ENCODE data around the gene ASTN1.

The ASTN1 gene

DNA sequence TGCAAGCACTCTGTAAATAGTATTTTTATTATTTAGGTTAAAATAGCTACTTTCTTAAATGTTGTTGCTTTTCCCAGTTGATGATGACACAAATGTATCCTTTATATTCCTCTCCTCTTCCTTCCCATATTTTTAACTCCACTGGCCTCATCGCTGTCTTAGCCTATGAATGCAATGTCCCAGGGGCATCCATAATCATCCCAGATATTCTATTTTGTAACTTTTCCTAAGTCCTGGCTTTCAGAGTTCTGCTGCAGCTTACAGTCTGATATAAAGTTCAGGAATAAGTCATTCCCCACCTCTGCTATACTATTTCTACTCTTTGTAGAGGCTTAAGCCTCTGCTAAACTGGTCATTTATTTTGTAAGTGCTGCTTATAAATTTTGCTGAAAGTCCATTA is 58.3 kb downstream of the ASTN1 start:
- no peaks in the 10 kb centered on the region for H3K27me3 ChIP-seq (replicated peaks)
- no peak for DNase-seq
- no peak overlapping the region for H3K4me3 ChIP-seq (ENCODE audit: low read depth, low read length)
- in situ Hi-C loops (cut with HindIII; ENCODE audit: low pct_ligation_motif_present, low sequenced_read_pairs) = no loop called here
- no peak overlapping the region for H3K27ac ChIP-seq
- H3K36me3 ChIP-seq (replicated peaks) = no peaks in the 10 kb centered on the region
- TF ChIP-seq, protein P1, sequence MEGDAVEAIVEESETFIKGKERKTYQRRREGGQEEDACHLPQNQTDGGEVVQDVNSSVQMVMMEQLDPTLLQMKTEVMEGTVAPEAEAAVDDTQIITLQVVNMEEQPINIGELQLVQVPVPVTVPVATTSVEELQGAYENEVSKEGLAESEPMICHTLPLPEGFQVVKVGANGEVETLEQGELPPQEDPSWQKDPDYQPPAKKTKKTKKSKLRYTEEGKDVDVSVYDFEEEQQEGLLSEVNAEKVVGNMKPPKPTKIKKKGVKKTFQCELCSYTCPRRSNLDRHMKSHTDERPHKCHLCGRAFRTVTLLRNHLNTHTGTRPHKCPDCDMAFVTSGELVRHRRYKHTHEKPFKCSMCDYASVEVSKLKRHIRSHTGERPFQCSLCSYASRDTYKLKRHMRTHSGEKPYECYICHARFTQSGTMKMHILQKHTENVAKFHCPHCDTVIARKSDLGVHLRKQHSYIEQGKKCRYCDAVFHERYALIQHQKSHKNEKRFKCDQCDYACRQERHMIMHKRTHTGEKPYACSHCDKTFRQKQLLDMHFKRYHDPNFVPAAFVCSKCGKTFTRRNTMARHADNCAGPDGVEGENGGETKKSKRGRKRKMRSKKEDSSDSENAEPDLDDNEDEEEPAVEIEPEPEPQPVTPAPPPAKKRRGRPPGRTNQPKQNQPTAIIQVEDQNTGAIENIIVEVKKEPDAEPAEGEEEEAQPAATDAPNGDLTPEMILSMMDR (IDR thresholded peaks at IDR 0.05; ENCODE audit: low read depth, low read length, missing control alignments) = no peak

DNA sequence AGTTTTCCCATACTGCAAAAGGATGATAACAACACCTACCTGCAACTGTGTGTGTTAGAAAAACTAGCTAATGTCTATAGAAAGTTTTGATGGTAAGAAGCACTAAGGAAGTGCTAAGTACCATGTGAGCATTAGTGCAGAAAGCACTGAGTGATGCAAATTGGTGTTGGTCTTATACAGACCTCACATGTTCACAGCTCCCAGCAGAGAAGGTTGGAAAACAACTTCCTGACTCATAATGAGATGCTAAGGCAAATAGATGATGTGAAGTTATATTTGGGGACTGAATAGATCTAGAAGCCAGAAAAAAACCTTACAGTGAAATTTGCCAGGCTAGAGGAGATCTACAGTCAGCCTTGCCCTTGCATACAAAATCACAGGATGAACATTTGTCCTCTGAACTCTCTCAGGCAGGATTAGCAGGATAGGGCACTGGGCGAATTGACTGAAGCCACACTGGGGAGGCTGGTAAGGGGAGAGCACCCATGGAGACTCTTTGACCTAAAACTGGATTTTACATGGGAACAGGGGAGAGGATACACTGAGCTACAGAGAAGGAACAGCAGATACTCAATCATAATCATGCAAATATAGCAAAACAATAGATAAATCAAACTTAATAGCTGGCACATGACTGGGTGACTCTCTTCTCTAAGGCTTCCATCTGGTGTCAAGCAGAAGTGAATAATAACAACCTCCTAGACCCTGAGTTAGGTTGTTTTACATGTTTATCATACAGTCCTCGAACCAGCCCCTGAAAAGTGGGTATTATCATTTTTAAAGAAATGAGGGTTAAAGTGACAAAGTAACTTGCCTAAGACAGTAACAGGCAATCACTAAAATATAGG is 61.3 kb downstream of the ASTN1 start:
- Histone ChIP-seq H3K27ac (no peak overlapping the region), H3K4me3 (ENCODE audit: low read depth, low read length) (no peak overlapping the region), H3K27me3 (replicated peaks) (no peaks in the 10 kb centered on the region), H3K36me3 (replicated peaks) (no peaks in the 10 kb centered on the region)
- no peak for DNase-seq
- TF ChIP-seq, protein P1 (IDR thresholded peaks at IDR 0.05; ENCODE audit: low read depth, low read length, missing control alignments) = no peak
- in situ Hi-C loops (cut with HindIII; ENCODE audit: low pct_ligation_motif_present, low sequenced_read_pairs) = no loop called here

DNA sequence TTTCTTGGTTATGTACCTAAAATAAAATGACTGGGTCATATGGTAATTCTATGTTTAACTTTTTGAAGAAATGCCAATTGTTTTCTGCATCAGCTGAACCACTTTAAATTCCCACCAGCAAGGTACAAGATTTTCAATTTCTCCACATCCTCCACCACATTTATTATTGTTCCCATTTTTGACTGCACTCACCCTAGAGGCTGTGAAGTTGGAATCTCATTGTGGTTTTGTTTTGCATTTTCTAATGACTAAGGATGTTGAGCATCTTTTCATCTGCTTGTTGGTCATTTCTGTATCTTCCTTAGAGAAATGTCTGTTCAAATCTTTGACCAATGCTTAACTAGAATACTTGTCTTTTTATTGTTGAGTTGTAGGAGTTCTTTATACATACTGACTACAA is 72.5 kb downstream of the ASTN1 start:
- Histone ChIP-seq H3K27ac (no peak overlapping the region), H3K36me3 (replicated peaks) (no peaks in the 10 kb centered on the region), H3K27me3 (replicated peaks) (no peaks in the 10 kb centered on the region), H3K4me3 (ENCODE audit: low read depth, low read length) (no peak overlapping the region)
- TF ChIP-seq, protein P1 (IDR thresholded peaks at IDR 0.05; ENCODE audit: low read depth, low read length, missing control alignments) = no peak
- DNase-seq = no peak
- in situ Hi-C loops (cut with HindIII; ENCODE audit: low pct_ligation_motif_present, low sequenced_read_pairs) = no loop called here

DNA sequence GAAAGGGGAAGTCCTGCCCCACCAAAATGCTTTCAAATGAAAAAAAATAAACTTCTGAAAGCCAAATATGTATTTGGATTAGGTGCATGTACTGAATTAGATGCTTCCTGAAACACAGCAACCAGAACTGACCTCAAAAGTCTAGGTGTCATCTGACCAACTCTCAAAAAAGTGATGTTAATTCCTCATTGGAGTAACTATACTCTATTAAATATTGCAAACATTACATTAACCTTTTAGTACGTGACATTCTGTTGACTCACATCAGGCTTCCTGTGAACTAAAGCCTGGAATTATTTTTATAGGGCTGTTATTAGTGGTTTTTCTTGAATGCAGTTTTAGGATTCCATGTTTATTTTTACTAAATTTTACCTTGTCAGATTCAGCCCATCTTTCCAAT is 73.5 kb downstream of the ASTN1 start:
- H3K36me3 ChIP-seq (replicated peaks) = no peaks in the 10 kb centered on the region
- no peak overlapping the region for H3K4me3 ChIP-seq (ENCODE audit: low read depth, low read length)
- no peak overlapping the region for H3K27ac ChIP-seq
- in situ Hi-C loops (cut with HindIII; ENCODE audit: low pct_ligation_motif_present, low sequenced_read_pairs) = no loop called here
- H3K27me3 ChIP-seq (replicated peaks) = no peaks in the 10 kb centered on the region
- DNase-seq = no peak
- TF ChIP-seq, protein P1 (IDR thresholded peaks at IDR 0.05; ENCODE audit: low read depth, low read length, missing control alignments) = no peak

DNA sequence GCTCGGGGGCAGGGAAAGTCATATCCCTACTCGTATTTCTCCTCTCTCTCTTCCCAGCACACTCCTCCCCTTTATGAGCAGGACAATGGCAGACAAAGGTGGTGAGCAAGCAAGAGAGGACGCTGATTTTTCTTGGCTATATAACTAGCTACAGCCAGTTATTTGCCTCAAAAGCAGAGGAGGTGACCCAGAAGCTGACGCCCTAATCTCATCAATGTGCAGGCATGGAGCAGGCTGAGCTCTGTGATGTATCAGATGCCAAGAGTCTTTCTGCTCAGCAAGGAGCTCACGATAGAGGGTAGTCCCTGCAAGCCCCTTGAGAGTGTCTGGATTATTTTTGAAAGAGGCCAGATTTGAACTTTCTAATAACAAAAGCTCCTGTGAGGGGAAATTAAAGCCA is 75.5 kb downstream of the ASTN1 start:
- DNase-seq = no peak
- in situ Hi-C loops (cut with HindIII; ENCODE audit: low pct_ligation_motif_present, low sequenced_read_pairs) = no loop called here
- TF ChIP-seq, protein P1 (IDR thresholded peaks at IDR 0.05; ENCODE audit: low read depth, low read length, missing control alignments) = no peak
- H3K36me3 ChIP-seq (replicated peaks) = no peaks in the 10 kb centered on the region
- H3K27me3 ChIP-seq (replicated peaks) = no peaks in the 10 kb centered on the region
- H3K27ac ChIP-seq = no peak overlapping the region
- H3K4me3 ChIP-seq (ENCODE audit: low read depth, low read length) = no peak overlapping the region

Measured in brain microvascular endothelial cell (primary cell).